ENCODE measurements around the gene TRPM5. TPM values are rescaled to one million over a fixed set of nuclear protein-coding genes. Genes with fewer than 3 reads are reported as not detected.

TRPM5 gene
- total and polyA plus RNA-seq, 4 donors = 0.05 TPM; not detected in 3

DNA sequence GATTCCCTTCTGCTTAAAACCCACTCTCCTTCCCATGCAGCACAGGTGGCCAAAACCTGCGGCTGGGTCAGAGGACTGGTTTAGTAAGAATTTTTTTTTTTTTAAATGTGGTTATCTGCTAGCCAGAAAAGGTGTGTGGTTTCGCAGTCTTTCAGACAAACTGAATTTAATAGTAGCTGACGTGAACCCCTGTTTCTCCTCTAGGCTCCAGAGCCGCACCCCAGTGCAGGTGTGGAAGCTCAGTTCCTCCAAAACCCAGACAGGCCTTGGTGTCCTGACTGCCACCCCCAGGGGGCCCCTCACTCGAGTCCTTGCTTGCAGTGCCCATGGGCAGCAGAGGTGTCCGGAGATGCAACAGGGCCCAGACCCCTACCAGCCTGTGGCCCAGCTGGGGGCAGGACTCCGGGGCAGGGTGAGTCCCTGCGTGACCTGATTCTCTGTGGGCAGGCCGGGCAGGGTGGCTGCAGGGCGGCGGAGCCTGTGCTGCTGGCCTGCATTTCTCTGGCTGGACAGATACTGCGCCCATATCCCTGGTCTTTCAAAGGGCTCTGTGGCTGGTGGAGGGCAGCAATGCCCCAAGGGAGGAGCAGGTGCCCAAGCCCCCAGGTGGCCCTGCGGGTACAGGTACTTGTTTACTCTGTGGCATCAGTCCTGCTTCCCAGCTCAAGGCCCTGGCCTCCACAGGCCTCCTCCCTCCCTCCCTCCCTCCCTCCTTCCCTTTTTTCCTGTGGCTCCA, 15.7 kb upstream of the TRPM5 start:
- no peak for DNase-seq (ENCODE audit: low spot score)
- H3K9ac ChIP-seq (ENCODE audit: low read depth in 1 of 2, low read length in 2 of 2) = no peak overlapping the region
- no peak overlapping the region for H3K4me3 ChIP-seq (ENCODE audit: low read depth in 1 of 3, low read length in 3 of 3)
- H3K27me3 ChIP-seq (ENCODE audit: control insufficient read depth in 4 of 4, insufficient read depth in 4 of 4, low read length in 3 of 4) = no peaks in the 10 kb centered on the region
- H3K9me3 ChIP-seq (ENCODE audit: control insufficient read depth in 4 of 4, low read length in 3 of 4) = no peaks in the 10 kb centered on the region
- WGBS = 88% methylated on average over 13 of the region's 13 CpGs
- TF ChIP-seq YY1 (IDR thresholded peaks at IDR 0.05) (no peak), CTCF (IDR thresholded peaks at IDR 0.05; ENCODE audit: low read depth, low read length, missing input control) (no peak), TAF1 (conservative IDR thresholded peaks at IDR 0.05) (no peak), JUND (IDR thresholded peaks at IDR 0.05) (no peak), SP1 (IDR thresholded peaks at IDR 0.05) (no peak), GABPA (IDR thresholded peaks at IDR 0.05 in 1 of 2, conservative IDR thresholded peaks at IDR 0.05 in 1 of 2) (no peak), NR2F2 (IDR thresholded peaks at IDR 0.05) (no peak), RXRA (IDR thresholded peaks at IDR 0.05) (no peak), ATF3 (IDR thresholded peaks at IDR 0.05) (no peak), FOXA2 (IDR thresholded peaks at IDR 0.05) (no peak), REST (IDR thresholded peaks at IDR 0.05) (no peak), HNF4A (conservative IDR thresholded peaks at IDR 0.05) (no peak)
- no peaks in the 10 kb centered on the region for H3K36me3 ChIP-seq (ENCODE audit: control insufficient read depth in 4 of 4, insufficient read depth in 3 of 4, low read depth in 1 of 4, low read length in 3 of 4)
- no peaks in the 10 kb centered on the region for H3K4me1 ChIP-seq (ENCODE audit: control insufficient read depth in 4 of 4, insufficient read depth in 4 of 4, low read length in 3 of 4)
- no peak overlapping the region for H3K27ac ChIP-seq (ENCODE audit: low read depth in 1 of 2, low read length in 2 of 2)

- no peak overlapping the region for H3K4me3 ChIP-seq (ENCODE audit: low read depth in 1 of 3, low read length in 3 of 3)
- no peak overlapping the region for H3K9ac ChIP-seq (ENCODE audit: low read depth in 1 of 2, low read length in 2 of 2)
- H3K9me3 ChIP-seq (ENCODE audit: control insufficient read depth in 4 of 4, low read length in 3 of 4) = no peaks in the 10 kb centered on the region
- 74% methylated on average over 20 of the region's 20 CpGs for WGBS
- no peaks in the 10 kb centered on the region for H3K4me1 ChIP-seq (ENCODE audit: control insufficient read depth in 4 of 4, insufficient read depth in 4 of 4, low read length in 3 of 4)
- DNase-seq (ENCODE audit: low spot score) = no peak
- no peaks in the 10 kb centered on the region for H3K36me3 ChIP-seq (ENCODE audit: control insufficient read depth in 4 of 4, insufficient read depth in 3 of 4, low read depth in 1 of 4, low read length in 3 of 4)
- no peak overlapping the region for H3K27ac ChIP-seq (ENCODE audit: low read depth in 1 of 2, low read length in 2 of 2)
- no peaks in the 10 kb centered on the region for H3K27me3 ChIP-seq (ENCODE audit: control insufficient read depth in 4 of 4, insufficient read depth in 4 of 4, low read length in 3 of 4)
- no peak for TF ChIP-seq CTCF (IDR thresholded peaks at IDR 0.05; ENCODE audit: low read depth, low read length, missing input control)
- no peak for TF ChIP-seq HNF4G (IDR thresholded peaks at IDR 0.05)
- no peak for TF ChIP-seq RAD21 (IDR thresholded peaks at IDR 0.05)
- no peak for TF ChIP-seq REST (IDR thresholded peaks at IDR 0.05)
- TF ChIP-seq YY1 (IDR thresholded peaks at IDR 0.05) = no peak
- TF ChIP-seq, protein P1, sequence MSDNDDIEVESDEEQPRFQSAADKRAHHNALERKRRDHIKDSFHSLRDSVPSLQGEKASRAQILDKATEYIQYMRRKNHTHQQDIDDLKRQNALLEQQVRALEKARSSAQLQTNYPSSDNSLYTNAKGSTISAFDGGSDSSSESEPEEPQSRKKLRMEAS (IDR thresholded peaks at IDR 0.05) = no peak
- no peak for TF ChIP-seq RXRA (IDR thresholded peaks at IDR 0.05)
- no peak for TF ChIP-seq FOXA2 (IDR thresholded peaks at IDR 0.05)
- no peak for TF ChIP-seq SP1 (IDR thresholded peaks at IDR 0.05)
- no peak for TF ChIP-seq NR2F2 (IDR thresholded peaks at IDR 0.05)
- TF ChIP-seq HNF4A (conservative IDR thresholded peaks at IDR 0.05) = no peak
- no peak for TF ChIP-seq TAF1 (conservative IDR thresholded peaks at IDR 0.05)
- TF ChIP-seq GABPA (IDR thresholded peaks at IDR 0.05 in 1 of 2, conservative IDR thresholded peaks at IDR 0.05 in 1 of 2) = no peak
- TF ChIP-seq JUND (IDR thresholded peaks at IDR 0.05) = no peak
These were observed 14.9 kb upstream of the TRPM5 start for GRCh38 chr11:2459016-2459725.

Measured in liver (tissue), 9 donors.